Fibroblast of skin of right biceps (primary cell): Measurements from ENCODE around the gene WDSUB1.
A peak's percentile ranks its signal among the peaks of the same experiment; 100 is the strongest.

Experiments
- DNase-seq: peaks from one replicate; pipeline ENCODE4 v3.0.0-alpha.2; 2013

The WDSUB1 gene

GRCh38 chr2:159265171-159265576 is 21.3 kb downstream of the WDSUB1 start:
- DNase-seq = peak; percentile 46

DNA sequence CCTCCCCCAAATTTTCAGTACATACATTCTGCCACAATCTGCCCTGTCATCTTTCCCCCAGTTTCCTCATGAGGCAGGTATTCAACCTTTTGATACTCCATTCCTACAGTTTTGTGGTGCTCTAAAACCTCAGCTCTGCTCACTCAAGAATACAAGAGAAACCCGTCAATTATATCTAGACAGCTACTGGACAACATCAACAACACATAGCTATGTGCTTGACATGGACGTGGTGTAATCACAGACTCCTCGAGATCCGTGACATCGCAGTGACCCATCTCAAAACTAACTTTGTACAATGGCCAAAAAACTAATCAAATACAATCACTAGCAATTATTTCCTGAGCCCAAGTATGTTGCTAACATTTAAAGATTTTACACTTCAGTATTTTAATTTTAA is 23.6 kb downstream of the WDSUB1 start:
- DNase-seq = no peak

GRCh38 chr2:159262226-159262625 is 24.3 kb downstream of the WDSUB1 start:
- DNase-seq = peak; percentile 6

DNA sequence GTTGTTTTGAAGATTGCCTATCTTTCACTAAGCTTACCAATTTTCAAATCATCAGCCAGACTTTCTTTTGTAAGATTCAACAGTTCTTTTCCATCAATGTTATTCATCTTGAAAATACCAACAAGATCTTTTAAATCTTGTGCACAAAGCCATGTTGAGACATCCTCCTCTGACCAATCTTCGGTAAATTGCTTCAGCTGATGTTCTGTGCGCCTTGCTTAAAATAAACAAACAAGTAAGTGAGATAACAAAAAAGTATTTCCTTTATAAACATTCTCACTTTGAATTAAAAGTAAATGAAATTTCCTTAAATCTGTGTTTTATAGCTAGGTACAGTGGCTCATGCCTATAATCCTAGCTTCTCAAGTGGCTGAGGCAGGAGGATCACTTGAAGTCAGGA is 30.3 kb downstream of the WDSUB1 start:
- no peak for DNase-seq

- DNase-seq = no peak
Observed at GRCh38 chr2:159252905-159253304, 33.6 kb downstream of the WDSUB1 start.

DNA sequence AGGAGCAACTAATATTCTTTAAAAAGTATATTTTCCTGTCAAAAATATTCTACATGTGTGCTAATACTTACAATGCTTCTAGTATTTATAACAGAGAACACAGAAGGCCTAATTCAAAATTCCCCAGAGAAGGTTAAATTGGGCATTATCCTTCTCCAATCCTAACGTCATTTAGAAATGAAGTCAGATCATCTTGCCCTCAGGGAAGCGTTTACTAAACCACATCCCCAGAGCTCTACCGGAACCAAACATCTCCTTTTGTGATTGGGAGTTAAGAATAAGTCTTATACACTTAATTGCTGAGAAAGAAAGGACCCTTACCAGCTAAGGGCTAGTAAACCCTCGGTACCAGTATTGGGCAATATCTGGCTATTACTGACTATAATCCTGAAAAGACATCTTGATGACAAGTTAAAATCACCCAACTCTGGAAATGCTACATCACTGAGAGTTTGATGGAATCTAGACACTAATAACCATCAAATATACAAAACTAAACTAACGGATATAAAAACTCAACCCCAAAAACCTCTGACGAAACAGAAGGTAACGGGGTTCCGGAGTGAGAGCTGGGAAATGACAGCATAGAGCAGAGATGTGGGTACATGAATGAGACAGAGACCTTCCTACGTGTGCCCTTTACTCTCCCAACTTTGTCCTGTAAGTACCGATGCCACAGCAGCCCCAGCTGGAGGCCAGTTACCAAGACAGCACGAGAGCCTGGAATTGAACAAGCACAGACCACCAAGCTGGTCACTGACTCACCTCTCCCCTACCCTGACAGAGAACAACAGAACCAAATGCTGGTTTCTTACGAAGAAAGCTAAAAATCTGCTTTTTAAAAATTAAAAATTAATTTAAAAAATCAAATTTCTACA is 35.0 kb downstream of the WDSUB1 start:
- DNase-seq = no peak

DNA sequence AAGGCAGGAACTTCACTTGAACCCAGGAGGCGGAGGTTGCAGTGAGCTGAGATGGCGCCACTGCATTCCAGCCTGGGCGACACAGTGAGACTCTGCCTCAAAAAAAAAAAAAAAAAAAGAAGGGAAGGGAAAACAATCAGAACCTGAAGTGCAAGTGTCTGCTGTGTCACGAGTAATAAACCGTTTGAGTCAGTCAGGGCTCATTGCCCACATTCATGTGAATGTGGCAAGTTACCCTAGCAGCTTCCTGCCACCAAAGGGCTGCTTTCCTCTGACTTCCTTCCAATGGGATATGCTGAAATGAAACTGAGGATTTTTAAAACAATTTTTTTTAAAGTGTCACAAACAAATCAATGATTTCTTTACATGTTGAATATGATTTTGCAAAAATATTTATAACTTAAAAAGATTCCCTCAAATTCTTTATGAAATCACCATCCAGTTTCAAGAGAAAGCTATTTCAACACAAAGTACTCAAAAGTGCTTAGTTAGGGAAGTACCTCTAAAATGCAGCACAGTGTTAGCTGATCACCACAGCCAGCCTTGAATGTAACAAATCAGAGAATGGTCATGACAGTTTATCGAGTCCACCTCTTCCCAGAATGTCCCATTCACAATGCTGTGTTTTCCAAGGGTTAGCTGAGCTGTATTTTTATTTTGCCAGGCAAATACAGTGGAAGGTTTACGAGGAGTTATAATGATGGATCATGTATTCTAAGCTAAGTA is 36.4 kb downstream of the WDSUB1 start:
- DNase-seq = peak; percentile 61

GRCh38 chr2:159246325-159246988 is 40.0 kb downstream of the WDSUB1 start:
- DNase-seq = no peak

GRCh38 chr2:159243529-159243928 is 43.0 kb downstream of the WDSUB1 start:
- peak; percentile 75 for DNase-seq

DNA sequence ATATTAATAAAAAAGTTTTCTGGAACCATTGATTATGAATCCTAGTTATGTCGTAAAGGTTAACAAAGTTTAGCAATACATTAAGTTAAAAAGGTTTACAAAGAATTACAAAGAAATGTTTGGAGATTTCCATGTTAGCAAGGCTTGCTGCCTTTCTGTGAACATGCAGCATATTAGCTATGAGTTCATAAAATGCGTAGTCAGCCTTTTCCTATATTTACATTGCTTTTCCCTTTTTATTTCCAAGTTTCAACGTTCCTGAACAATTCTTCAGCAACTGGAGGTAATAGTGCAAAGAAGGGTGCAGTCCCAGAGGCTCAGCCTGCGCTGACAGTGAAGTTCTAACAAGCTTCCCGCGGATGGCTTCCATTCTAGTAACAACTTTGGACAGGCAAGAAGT is 51.6 kb downstream of the WDSUB1 start:
- no peak for DNase-seq

GRCh38 chr2:159232456-159233170 is 53.9 kb downstream of the WDSUB1 start:
- DNase-seq = peak; percentile 24

GRCh38 chr2:159230145-159230877 is 56.2 kb downstream of the WDSUB1 start:
- DNase-seq = no peak

DNA sequence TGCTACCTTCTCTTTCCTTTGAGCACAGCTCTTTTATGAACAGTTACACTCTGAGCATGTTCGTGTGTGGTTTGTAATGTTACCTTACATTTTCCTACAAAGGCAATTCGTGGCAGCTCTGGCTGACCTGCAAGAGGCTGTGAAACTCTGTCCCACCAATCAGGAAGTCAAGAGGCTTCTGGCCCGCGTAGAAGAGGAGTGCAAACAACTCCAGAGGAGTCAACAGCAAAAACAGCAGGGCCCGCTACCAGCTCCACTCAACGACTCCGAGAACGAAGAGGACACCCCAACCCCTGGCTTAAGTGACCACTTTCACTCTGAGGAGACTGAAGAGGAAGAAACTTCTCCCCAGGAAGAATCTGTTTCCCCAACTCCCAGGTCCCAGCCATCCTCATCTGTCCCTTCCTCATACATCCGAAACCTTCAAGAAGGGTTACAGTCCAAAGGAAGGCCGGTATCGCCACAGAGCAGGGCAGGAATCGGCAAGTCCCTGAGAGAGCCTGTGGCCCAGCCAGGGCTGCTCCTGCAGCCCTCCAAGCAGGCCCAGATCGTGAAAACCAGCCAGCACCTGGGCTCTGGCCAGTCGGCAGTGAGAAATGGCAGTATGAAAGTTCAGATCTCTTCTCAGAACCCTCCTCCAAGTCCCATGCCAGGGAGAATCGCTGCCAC is 56.9 kb downstream of the WDSUB1 start:
- DNase-seq = no peak

DNA sequence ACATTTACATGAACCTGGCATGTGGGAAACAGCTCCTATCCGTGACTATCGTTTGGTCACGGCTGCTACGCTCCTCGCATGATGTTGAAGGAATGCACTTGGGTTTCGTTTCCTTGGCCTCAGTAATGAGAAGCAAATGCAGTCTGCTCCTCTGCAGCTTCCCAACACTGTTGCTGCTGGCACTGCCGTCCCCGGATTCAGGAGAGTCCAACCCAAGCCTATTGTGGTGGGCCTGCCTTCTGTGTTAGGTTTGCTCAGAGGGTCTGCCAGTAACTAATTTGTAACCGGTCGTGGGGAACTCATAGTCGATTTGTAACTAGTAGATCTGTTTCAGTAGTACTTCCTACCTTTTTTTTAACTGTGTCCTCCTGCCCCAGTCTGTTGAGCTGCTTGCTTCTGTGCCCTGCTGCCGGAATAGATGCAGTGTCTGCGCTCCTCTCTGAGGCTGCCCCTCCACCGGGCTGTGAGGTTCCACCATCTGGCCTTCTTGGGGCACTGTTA is 58.4 kb downstream of the WDSUB1 start:
- DNase-seq = peak; percentile 74

GRCh38 chr2:159227467-159227866 is 59.0 kb downstream of the WDSUB1 start:
- no peak for DNase-seq

DNA sequence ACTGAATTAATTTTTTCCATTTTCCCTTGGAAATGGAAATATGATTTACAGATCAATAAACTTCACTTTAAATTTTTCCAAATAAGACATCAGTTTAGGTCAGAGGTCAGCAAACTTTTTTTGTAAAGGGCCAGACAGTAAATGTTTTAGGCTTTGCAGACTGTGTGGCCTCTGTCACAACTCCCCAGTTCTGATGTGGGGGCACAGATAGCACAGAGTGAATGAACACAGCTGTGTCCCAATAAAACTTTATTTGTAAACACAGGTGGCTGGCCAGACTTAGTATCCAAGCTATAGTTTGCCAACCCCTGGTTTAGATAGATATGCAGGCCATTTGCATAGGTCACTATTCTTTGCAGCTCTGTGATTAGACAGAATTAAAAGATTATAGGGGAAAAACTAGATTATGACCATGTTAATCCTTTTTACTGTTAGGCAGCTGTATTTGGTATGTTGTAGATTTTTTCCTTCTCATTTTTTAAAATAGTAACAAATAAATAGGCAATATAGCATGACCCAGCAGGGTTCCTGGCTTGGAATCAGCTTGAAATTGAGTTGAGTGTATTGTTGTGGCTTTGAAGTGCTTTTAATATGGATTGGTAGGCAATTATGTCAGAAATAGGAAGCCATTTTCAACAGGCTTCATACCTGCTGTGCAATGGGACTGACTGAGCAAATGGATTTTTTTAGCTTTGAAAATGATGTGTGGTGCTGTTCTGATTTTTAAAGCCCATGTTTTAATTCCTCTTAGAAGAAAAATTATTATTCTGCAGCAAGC is 59.7 kb downstream of the WDSUB1 start:
- DNase-seq = no peak

DNA sequence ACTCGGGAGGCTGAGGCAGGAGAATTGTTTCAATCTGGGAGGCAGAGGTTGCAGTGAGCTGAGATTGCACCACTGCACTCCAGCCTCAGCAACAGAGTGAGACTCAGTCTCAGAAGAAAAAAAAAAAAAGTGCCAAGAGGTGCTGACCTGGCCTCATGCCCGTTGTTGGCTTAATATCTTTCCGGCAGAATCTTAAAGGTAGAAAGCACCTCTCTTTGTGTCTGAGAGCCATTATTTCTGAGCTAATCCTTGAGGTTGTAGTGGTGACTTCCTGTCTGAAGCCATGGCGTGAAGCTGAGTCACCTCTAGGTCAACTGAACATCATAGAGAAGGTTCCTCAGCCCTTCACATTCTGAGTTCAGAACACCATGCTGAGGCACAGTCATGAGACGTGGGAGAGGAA is 60.4 kb downstream of the WDSUB1 start:
- DNase-seq = peak; percentile 40

GRCh38 chr2:159225025-159226016 is 61.2 kb downstream of the WDSUB1 start:
- DNase-seq = no peak
